PFSK-1 (cell line): ENCODE results near the gene LRRFIP2.

ENCODE experiments used
- SIN3A ChIP-seq: IDR thresholded peaks from 2 replicates; pipeline ENCODE4 v1.6.1; 2012; ENCODE audit warnings: mild to moderate bottlenecking, low read length, moderate library complexity, borderline replicate concordance; ENCODE audit not compliant: insufficient read depth
- TAF1 ChIP-seq: IDR thresholded peaks from 2 replicates; pipeline ENCODE4 v1.6.1; 2012; ENCODE audit warnings: low read length, control low read depth, borderline replicate concordance; ENCODE audit not compliant: insufficient read depth

- no peak for TF ChIP-seq TAF1
- no peak for TF ChIP-seq SIN3A
Observed at GRCh38 chr3:37053337-37053736, 121.0 kb downstream of the LRRFIP2 start.
